AG20443 (cell line): Measurements from ENCODE around the gene PLA2G4F.
"Not testable (repeated sequence)": the region's sequence is repeated elsewhere in the genome, so short reads cannot be mapped to it uniquely, and the experiment has no call there.

ENCODE experiments used
- DNase-seq: peaks from one replicate; pipeline ENCODE4 v3.0.0; 2012; ENCODE audit warnings: low spot score, mixed read lengths

PLA2G4F gene

DNA sequence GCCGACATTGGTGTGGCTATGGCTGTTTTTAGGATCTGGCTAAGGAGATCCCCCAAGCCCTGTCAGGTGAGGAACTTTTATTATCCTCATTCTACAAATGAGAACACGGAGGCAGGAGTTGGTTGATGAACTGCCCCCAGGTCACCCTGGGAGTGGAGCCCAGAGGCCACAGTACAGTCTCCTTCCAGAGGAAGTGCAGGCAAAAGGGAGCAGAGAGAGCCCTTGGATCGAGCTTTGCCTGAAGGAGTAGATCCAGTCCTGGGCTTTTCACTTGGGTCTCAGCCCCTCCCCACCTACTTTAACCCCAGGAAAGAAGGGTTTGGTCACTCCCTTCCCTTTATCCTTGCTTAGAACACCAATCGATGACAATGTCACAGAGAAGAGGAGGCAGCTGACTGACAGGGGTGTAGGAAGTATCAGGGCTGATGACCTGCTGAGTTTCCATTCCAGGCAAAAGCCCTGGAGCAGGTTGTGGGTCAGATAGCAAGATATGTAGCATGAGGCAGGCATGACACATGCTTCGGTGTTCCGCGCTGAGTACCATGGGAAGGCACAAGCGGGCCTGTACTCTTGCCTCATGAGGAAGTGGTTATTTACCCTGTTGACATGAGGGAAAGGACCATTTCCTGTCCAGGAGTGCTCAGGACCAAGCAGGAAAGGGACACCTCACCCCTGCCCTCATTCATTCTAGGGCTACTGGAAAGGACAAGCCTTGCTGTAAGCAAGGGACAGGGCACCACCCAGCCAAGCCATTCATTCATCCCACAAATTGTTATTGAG lies 56.2 kb downstream of the PLA2G4F start:
- no peak for DNase-seq

DNA sequence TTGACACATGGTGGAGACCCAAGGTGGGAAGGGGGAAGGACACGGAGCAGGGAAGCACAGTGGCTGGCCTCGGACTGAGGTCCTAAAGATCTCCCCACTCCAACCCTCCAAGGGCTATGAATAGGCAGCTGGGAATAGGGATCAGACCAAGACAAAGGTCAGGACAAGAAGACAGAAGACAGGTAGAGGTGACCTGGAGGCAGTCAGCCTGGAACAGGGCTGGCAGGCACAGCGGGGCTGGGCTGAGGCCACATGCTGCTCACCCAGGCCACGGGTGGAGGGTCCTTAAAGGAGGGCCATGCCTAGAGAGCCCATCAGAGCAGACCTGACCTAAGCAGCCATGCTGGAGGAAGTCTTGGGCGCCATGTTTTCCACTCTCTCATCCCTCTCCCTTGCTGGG lies 59.4 kb downstream of the PLA2G4F start:
- no peak for DNase-seq

DNA sequence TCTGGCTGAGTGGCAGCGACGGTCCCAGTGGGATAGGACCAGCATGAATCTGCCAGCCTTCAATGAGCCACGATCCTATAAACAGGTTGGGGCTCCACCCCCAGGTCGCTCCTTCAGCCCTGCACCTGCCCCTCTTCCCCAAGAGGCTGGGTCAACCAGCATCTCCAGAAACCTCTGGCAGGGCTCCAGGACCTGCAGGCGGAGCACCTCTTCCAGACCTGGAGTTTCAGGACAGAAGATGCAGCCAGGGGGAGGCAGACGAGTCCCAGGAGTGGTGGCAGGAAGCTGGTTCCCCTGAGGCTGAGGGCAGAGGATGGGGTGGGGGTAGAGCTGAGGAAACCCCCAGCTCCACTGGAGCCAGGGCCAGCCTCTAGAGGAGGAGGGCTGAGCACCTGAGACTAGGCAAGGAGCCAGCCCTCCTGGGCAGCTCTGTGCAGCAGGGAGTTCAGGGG lies 61.9 kb downstream of the PLA2G4F start, which contains the start of gene PLA2G4D:
Gene PLA2G4D (minus strand): TSS at position 51 of the 452 bp plus-strand sequence. CDS start 103 bp downstream, outside the sequence.
- peak; percentile 6 for DNase-seq

DNA sequence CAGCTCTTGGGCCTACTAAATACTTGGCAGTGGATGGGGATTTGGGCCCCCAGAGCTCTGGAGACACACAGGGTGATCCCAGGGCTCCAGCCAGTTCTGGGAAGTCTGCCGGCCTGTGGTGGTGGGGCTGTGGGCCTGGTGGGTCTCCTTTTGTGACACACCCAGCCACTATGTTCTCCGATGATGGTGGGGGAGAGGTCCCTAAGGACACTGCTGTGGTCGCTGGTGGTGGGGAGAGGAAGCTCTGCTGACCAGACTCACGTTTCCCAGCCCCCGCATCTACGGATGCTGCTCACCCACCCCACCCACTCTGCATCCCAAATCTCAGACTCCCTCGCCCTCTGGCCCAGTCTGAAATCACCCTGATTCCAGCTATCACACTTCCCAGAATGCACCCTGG lies 62.5 kb downstream of the PLA2G4F start:
- DNase-seq: peak; percentile 6

DNA sequence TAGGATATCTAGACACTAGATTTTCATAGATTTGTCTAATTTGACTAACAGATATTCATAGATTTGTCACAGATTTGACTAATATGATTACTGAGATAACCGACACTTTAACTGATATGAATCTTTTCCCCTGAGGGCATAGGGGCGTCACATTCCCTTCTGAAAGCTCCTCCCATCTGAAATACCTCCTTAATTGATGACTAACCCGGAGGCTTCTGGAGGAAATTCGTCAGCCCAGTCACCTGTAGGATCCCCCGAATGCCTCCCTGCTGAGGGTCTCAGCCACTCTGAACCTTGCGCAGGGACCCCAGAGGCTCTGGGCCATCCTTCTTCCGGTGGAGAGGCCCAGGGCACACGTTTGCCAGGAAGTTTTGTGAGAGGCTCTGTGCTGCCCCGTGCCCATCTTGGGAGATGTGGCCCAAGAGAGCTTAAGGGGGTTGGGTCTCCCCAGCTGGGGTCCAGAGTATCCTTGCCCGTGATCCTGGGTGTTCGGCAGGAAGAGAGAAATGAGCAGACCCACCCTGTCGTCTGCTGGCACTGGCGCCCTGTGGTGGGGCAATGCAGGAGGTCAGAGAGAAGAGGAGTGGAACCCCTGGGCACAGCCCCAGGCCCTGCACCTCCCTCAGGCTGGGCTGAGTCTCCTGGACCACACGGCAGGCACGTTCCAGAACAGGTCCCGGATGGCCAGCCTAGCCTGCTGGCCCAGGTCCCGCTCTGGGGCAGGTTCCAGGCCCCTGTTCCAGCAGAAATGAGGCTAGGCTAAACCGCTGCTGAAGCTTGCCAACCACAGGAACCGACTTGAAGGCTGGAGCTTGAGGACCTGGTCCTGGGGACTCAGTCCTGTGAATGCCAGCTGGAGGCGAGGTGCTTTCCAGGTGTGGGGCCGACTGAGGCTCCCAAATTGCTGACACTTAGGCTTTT lies 63.8 kb downstream of the PLA2G4F start:
- peak; percentile 20 for DNase-seq

DNA sequence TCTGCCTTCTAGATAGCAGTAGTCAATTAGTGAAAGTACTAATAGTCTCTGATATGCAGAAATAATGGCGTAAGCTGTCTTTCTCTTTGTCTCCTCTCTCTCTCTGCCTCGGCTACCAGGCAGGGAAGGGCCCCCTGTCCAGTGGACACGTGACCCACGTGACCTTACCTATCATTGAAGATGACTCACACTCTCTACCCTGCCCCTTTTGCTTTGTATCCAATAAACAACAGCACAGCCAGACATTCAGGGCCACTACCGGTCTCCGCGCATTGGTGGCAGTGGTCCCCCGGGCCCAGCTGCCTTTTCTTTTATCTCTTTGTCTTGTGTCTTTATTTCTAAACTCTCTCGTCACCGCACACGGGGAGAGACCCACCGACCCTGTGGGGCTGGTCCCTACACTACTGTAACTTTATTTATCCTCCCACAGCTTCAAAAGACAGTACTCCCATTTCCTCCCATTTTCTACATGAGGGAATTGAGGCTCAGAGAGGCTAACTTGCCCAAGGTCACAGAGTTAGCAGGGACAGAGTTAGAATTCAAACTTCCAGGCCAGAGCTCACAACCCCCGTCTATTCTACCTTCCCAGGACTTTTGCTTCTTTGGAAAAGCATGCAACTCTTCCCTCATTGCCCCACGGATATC lies 64.6 kb downstream of the PLA2G4F start:
- not testable (repeated sequence) for DNase-seq

DNA sequence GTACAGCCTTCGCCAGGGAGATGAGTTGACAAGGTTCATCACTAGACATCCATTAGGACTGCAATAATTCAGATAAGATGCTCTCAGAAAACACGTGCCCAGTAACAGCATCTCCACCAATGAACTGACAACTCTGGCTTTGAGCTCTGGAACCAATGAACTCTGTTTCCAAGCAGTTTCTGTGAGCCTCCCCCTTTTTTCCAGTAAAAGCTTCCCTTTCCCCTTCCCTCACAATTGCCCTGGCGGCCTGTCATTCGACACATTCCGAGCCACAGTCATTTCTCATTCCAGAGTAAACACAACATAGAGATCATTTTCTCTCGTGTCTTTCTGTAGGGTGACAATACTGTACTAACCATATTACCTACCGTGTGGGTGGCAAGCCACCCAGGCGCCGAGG lies 65.7 kb downstream of the PLA2G4F start:
- DNase-seq: no peak

DNA sequence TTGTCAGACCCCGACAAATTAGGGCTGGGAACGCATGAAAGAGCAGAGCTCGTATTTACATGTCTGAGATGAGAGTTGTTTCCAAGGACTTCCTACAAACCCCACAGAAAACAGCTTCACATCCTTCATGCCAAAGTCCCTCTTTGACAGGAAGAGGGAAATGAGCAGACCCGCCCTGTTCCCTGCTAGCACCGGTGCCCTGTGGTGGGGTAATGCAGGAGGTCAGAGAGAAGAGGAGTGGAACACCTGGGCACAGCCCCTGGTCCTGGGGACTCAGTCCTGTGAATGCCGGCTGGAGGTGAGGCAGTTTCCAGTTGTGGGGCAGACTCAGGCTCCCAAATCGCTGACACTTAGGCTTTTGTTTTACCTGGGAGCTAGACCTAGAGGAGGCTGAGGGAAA lies 66.1 kb downstream of the PLA2G4F start:
- DNase-seq: peak; percentile 3

DNA sequence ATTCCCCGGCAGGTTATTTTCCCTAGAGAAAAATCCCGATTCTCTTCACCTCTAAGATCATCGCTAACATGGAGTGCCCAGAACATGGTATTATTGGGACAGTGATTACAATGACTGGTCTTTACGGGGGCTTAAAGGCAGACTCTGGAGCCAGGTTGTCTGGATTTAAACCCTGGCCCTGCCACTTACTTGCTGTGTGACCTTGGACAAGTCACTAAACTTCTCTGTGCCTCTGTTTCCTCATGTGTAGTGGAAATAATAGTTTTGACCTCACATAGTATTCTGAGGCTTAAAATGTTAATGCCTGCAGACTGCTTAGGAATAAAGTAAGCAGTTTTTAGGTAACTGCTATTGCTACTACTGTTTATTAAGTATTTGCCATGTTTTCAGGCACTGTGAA lies 66.5 kb downstream of the PLA2G4F start:
- no peak for DNase-seq
